Activated CD4-positive, alpha-beta T cell treated with anti-CD3 and anti-CD28 coated beads, Interleukin-10, Interleukin-2, amounts not matched to agents 100 ng/mL and 50 ng/mL, durations not matched to agents 16 hours and 8 hours (primary cell): ENCODE results near the gene USP15.

Experiments
- DNase-seq: peaks from one replicate; pipeline ENCODE4 v3.0.0-alpha.2; 2020

Gene USP15

GRCh38 chr12:62285284-62285683, 25.1 kb downstream of the USP15 start:
- no peak for DNase-seq

- DNase-seq = no peak
Measured at GRCh38 chr12:62288328-62288727, 28.1 kb downstream of the USP15 start.

GRCh38 chr12:62290846-62291245, 30.6 kb downstream of the USP15 start:
- no peak for DNase-seq

GRCh38 chr12:62291864-62292760, 31.9 kb downstream of the USP15 start:
- peak; percentile 32 for DNase-seq

- no peak for DNase-seq
Measured at GRCh38 chr12:62292761-62293344, 32.6 kb downstream of the USP15 start.

GRCh38 chr12:62294378-62294777, 34.2 kb downstream of the USP15 start:
- no peak for DNase-seq

GRCh38 chr12:62296001-62296400, 35.8 kb downstream of the USP15 start:
- DNase-seq = no peak

GRCh38 chr12:62297321-62297720, 37.1 kb downstream of the USP15 start:
- DNase-seq = no peak

GRCh38 chr12:62299617-62300016, 39.4 kb downstream of the USP15 start:
- no peak for DNase-seq

- peak; percentile 15 for DNase-seq
Measured at GRCh38 chr12:62301080-62301798, 41.0 kb downstream of the USP15 start.

GRCh38 chr12:62301799-62302133, 41.6 kb downstream of the USP15 start:
- DNase-seq = no peak

- DNase-seq = no peak
Measured at GRCh38 chr12:62304560-62304959, 44.4 kb downstream of the USP15 start.

- no peak for DNase-seq
Measured at GRCh38 chr12:62305778-62306177, 45.6 kb downstream of the USP15 start.

GRCh38 chr12:62306569-62307530, 46.6 kb downstream of the USP15 start:
- no peak for DNase-seq

GRCh38 chr12:62308201-62308600, 48.0 kb downstream of the USP15 start:
- no peak for DNase-seq

GRCh38 chr12:62313727-62314380, 53.6 kb downstream of the USP15 start:
- DNase-seq = no peak

GRCh38 chr12:62317017-62317416, 56.8 kb downstream of the USP15 start:
- DNase-seq = no peak

- no peak for DNase-seq
Measured at GRCh38 chr12:62319058-62319457, 58.9 kb downstream of the USP15 start.

GRCh38 chr12:62320054-62320453, 59.9 kb downstream of the USP15 start:
- no peak for DNase-seq

GRCh38 chr12:62323386-62323785, 63.2 kb downstream of the USP15 start:
- no peak for DNase-seq

GRCh38 chr12:62328296-62328921, 68.2 kb downstream of the USP15 start:
- no peak for DNase-seq

GRCh38 chr12:62331306-62331705, 71.1 kb downstream of the USP15 start:
- no peak for DNase-seq
